HG02840 (cell line): ENCODE results near the gene KIF13A.
"Not testable (repeated sequence)": the region's sequence is repeated elsewhere in the genome, so short reads cannot be mapped to it uniquely, and the experiment has no call there.

Source experiments
- ATAC-seq: cut with Tn5 transposase; IDR thresholded peaks from one replicate; pipeline ENCODE4 v1.9.1; 2021; ENCODE audit warnings: mild to moderate bottlenecking, moderate library complexity, moderate number of reproducible peaks; ENCODE audit not compliant: unreplicated experiment, low FRiP score

The KIF13A gene

GRCh38 chr6:17987447-17987696, at the start of gene KIF13A:
Gene KIF13A, minus strand, starts transcription at chr6:17987635. Its CDS starts 172 bp downstream, at chr6:17987463.
- ATAC-seq = peak; percentile 27

GRCh38 chr6:18036781-18037180, 49.3 kb upstream of the KIF13A start:
- no peak for ATAC-seq

- ATAC-seq = no peak
These were observed 48.0 kb upstream of the KIF13A start for GRCh38 chr6:18035330-18035854.

- ATAC-seq = no peak
These were observed 47.4 kb upstream of the KIF13A start for GRCh38 chr6:18034798-18035202.

GRCh38 chr6:18031680-18032256, 44.3 kb upstream of the KIF13A start:
- ATAC-seq = no peak

GRCh38 chr6:18031189-18031588, 43.8 kb upstream of the KIF13A start:
- no peak for ATAC-seq

- ATAC-seq = no peak
These were observed 40.9 kb upstream of the KIF13A start for GRCh38 chr6:18028332-18028731.

- ATAC-seq = no peak
These were observed 38.2 kb upstream of the KIF13A start for GRCh38 chr6:18025596-18025995.

- ATAC-seq = no peak
These were observed 37.4 kb upstream of the KIF13A start for GRCh38 chr6:18024876-18025275.

GRCh38 chr6:18023891-18024290, 36.5 kb upstream of the KIF13A start:
- ATAC-seq = no peak

- no peak for ATAC-seq
These were observed 35.2 kb upstream of the KIF13A start for GRCh38 chr6:18022398-18023231.

GRCh38 chr6:18021166-18021850, 33.9 kb upstream of the KIF13A start:
- ATAC-seq = no peak

- not testable (repeated sequence) for ATAC-seq
These were observed 33.1 kb upstream of the KIF13A start for GRCh38 chr6:18020545-18020944.

GRCh38 chr6:18019539-18020534, 32.4 kb upstream of the KIF13A start:
- no peak for ATAC-seq

GRCh38 chr6:18019133-18019532, 31.7 kb upstream of the KIF13A start:
- ATAC-seq = not testable (repeated sequence)

GRCh38 chr6:18016698-18017097, 29.3 kb upstream of the KIF13A start:
- ATAC-seq = no peak

GRCh38 chr6:18016133-18016532, 28.7 kb upstream of the KIF13A start:
- ATAC-seq = no peak

GRCh38 chr6:18011287-18011686, 23.9 kb upstream of the KIF13A start:
- ATAC-seq = no peak

GRCh38 chr6:18010540-18010939, 23.1 kb upstream of the KIF13A start:
- ATAC-seq = not testable (repeated sequence)

- no peak for ATAC-seq
These were observed 17.0 kb upstream of the KIF13A start for GRCh38 chr6:18004256-18004985.
